Left colon (tissue), 2 donors: ENCODE results near the gene MYLK3. TPM values are rescaled to one million over a fixed set of nuclear protein-coding genes. Genes with fewer than 3 reads are reported as not detected.
"Not testable (repeated sequence)": the region's sequence is repeated elsewhere in the genome, so short reads cannot be mapped to it uniquely, and the experiment has no call there.

Source experiments
- ATAC-seq: fragments of 200-7000 bp; cut with Tn5 transposase; one replicate; pipeline ENCODE4 v1.9.1; 2020; ENCODE audit warnings: mild to moderate bottlenecking, moderate library complexity
- DNase-seq, 2 donors: peaks; one replicate each; pipeline ENCODE4 v3.0.0-alpha.2; 2020
- intact Hi-C, 2 donors: fragments of 100-400 bp; cut with DNase I in 1 of 2; cut with micrococcal nuclease in 1 of 2; formaldehyde crosslinking; loops; one replicate each; pipeline versions ENCODE4 v1.11.2 to v1.14.0; 2022; cut with DNase I, micrococcal nuclease
- total RNA-seq, 2 donors: library from RNA; stranded (reverse); fragmentation: NEBNext Ultra II Directional; extraction: Animal tissue kit (Norgen Biotek cat#: 25700); gene quantifications; one replicate each; pipeline ENCODE4 v1.2.1, GENCODE V29; 2021
- donor health status: DM: no; HTN: no; CAD: no.
- donor health status: DM: yes; HTN: yes; CAD: no.

The MYLK3 gene
- total RNA-seq, 2 donors from 2014 or later = 0.11 TPM; not detected in 1

- no peak for ATAC-seq
These were observed 38.6 kb downstream of the MYLK3 start for GRCh38 chr16:46709469-46710005.

GRCh38 chr16:46706642-46707041, 41.5 kb downstream of the MYLK3 start:
- no peak for DNase-seq
- intact Hi-C loops = no loop called here
- ATAC-seq = no peak

More at GRCh38 chr16:46709469-46710005, 38.6 kb downstream of the MYLK3 start:
- intact Hi-C loops = no loop called here
- no peak for DNase-seq

DNA sequence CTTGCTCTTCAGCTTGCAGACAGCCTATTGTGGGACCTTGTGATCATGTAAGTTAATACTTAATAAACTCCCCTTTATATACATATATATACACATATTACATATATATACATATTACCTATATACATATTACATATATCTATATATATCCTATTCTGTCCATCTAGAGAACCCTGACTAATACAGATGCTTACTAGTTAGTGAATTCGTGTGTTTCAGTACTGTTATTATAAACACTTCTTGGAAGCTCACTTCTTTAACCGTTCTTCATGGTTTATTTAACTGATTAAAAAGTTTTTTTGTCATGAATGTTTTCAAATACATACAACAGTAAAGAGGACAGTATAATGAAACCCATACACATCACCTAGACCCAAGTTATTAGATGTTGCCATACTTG, 46.1 kb downstream of the MYLK3 start:
- DNase-seq = no peak
- ATAC-seq = no peak
- intact Hi-C loops = no loop called here

DNA sequence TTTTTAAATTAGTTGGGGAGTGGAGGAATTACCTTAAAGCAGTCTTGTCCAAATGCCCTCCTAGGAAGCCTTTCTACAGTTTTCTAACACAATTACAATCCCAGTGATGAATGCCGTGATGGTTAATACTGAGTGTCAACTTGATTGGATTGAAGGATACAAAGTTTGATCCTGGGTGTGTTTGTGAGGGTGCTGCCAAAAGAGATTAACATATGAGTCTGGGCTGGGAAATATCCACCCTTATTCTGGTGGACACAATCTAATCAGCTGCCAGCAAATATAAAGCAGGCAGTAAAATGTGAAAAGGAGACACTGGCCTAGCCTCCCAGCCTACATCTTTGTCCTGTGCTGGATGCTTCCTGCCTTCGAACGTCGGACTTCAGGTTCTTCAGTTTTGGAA, 46.5 kb downstream of the MYLK3 start:
- DNase-seq (no peak), ATAC-seq (no peak)
- intact Hi-C loops = no loop called here

- intact Hi-C loops = no loop called here
- no peak for ATAC-seq
- no peak for DNase-seq
These were observed 48.1 kb downstream of the MYLK3 start for GRCh38 chr16:46700048-46700447.

DNA sequence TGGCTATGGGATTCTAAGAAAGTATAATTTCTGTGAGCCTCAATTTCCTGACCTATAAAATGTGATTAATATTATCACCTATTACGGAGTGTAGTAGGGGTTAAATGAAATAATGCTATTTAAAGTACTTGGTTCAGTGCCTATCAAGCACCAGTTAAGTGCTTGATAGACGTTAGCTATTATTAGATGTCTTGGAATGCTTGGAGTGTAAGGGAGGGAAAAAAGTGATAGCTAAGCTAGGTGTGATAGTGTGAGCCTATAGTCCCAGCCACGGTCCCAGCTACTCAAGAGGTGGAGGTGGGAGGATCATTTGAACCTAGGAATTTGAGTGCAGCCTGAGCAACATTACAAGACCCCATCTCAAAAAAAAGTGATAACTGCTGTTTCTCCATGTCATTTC, 51.2 kb downstream of the MYLK3 start:
- ATAC-seq (no peak), DNase-seq (no peak)
- intact Hi-C loops = loop anchor here in 1 of 2 donors (10.0 kb wide), 2 partner anchors 88 to 128 kb away; no protein-coding TSS in a partner anchor

DNA sequence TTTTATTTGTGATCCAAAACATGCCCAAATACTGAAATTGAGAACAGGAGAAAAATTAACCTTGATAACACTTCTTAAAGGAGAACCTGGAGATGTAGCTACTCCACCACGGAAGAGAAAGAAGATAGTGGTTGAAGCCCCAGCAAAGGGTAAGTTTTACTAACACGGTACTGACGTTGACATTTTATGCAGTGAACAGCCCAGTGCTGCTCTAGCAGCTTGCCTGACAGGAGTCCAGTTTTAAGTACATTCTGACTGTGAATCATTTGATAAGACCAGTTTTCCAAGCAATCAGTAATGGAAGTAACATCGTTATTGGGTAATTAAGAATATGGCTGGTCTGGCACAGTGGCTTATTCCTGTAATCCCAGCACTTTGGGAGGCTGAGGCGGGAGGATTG, 52.2 kb downstream of the MYLK3 start:
- ATAC-seq (no peak), DNase-seq (no peak)
- intact Hi-C loops = loop anchor here in 1 of 2 donors (10.0 kb wide), 2 partner anchors 89 to 129 kb away; no protein-coding TSS in a partner anchor

- no peak for ATAC-seq
- no peak for DNase-seq
- intact Hi-C loops = loop anchor here in 1 of 2 donors (10.0 kb wide), 2 partner anchors 91 to 131 kb away; no protein-coding TSS in a partner anchor
These were observed 54.5 kb downstream of the MYLK3 start for GRCh38 chr16:46693598-46693997.

- DNase-seq = no peak
These were observed 56.4 kb downstream of the MYLK3 start for GRCh38 chr16:46691726-46692125.

GRCh38 chr16:46690281-46691178, 57.6 kb downstream of the MYLK3 start:
- ATAC-seq (peak; percentile 24), DNase-seq (peak; percentile 39 to 48)
- intact Hi-C loops = loop anchor here in 1 of 2 donors (10.0 kb wide), 2 partner anchors 94 to 134 kb away; no protein-coding TSS in a partner anchor

More at GRCh38 chr16:46691726-46692125, 56.4 kb downstream of the MYLK3 start:
- intact Hi-C loops = loop anchor here in 1 of 2 donors (10.0 kb wide), 2 partner anchors 93 to 133 kb away; no protein-coding TSS in a partner anchor
- no peak for ATAC-seq

GRCh38 chr16:46689365-46690280, 58.5 kb downstream of the MYLK3 start, which contains the start of gene ORC6:
ORC6 (plus strand) TSS chr16:46689659; CDS start chr16:46689706, 47 bp downstream.
- intact Hi-C loops = loop anchor here in 1 of 2 donors (10.0 kb wide), 2 partner anchors 95 to 135 kb away; no protein-coding TSS in a partner anchor
- DNase-seq = peak; percentile 98 to 99
- peak; percentile 78 for ATAC-seq

DNA sequence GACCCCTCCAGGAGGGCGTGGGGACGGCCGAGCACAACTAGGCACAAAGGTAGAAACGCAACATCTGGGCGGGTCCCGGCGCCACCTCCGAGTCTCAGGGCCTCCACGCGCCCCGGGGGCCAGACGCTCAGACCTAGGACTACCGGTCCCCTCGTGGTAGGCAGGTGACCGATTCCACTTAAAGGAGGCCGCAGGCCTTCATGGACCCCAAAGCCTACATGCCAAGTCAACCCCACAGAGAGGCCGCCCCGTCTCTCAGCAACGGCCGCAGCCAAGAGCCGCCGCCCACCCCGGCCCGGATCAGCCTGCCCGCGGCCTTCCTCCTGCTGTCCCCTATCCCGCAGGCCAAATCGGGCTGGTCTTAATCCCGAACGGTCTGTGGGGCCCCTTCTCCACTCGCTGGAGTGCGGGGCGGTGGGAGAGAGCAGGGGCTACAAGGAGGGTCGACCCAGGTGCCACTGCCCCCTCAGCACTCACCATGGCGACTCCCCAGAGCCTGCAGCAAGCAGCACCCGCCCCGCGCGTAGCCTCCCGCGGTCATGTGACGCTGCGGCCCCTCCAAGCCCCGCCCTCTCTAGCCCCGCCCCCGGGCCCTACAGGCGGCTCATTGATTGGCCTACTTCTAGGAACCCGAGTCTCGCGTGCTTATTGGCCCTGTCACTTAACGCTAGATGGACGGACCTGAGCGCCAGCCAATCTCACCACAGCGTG, 59.3 kb downstream of the MYLK3 start, which contains the start of gene VPS35:
TSS of gene VPS35 (minus strand) at position 525 of the 711 bp plus-strand sequence. CDS start at position 480, 45 bp downstream.
- peak; percentile 87 for ATAC-seq
- intact Hi-C loops = no loop called here
- DNase-seq = peak; percentile 99 to 100

DNA sequence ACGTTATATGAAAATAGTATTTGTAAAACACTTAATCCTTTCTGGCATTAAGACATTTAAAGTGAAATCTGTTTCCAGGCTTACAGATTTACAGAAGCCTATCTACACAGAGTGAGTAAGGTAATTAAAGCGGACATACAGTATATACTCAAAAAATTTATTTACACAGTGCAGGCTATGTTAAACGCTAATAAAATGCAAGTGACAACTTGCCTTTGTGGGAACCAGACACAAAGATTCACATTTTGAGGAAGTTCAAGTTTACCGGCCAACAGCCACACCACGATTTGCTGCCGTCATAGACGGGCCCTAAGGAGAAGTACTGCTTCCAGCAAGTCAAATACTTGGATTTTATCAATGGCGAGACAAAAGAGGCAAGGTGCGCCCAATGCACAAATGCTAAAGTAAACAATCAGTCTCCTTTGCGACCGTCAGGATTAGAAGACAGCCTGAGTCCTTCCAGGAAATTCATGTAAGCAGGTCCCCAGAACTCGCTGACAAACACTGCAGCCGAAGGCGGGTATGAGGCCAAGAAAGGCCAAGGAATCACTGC, 60.0 kb downstream of the MYLK3 start:
- peak; percentile 51 to 54 for DNase-seq
- peak; percentile 18 for ATAC-seq
- intact Hi-C loops = no loop called here

GRCh38 chr16:46687486-46687885, 60.7 kb downstream of the MYLK3 start:
- intact Hi-C loops = no loop called here
- ATAC-seq (no peak), DNase-seq (no peak)

GRCh38 chr16:46686815-46687473, 61.2 kb downstream of the MYLK3 start:
- ATAC-seq (no peak), DNase-seq (no peak)
- intact Hi-C loops = no loop called here

DNA sequence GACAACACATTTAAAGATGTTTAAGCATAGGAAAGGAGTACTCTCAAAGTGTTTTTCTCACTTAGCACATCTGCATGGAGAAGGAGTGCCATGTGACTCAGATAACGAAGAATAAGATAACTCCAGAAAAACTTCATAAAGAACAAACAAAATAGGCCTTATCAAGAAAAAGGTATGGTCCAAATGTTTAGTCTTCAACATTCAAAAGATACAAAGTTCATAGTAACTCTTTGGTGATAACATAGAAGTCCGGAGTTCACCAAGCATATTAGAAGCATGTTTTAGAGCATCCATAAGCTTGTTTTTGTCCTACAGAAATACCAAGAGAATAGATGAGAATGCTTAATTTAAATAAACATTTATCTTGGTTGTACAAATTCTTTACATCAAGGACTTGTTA, 66.3 kb downstream of the MYLK3 start:
- ATAC-seq, DNase-seq, intact Hi-C loops: not testable (repeated sequence)

DNA sequence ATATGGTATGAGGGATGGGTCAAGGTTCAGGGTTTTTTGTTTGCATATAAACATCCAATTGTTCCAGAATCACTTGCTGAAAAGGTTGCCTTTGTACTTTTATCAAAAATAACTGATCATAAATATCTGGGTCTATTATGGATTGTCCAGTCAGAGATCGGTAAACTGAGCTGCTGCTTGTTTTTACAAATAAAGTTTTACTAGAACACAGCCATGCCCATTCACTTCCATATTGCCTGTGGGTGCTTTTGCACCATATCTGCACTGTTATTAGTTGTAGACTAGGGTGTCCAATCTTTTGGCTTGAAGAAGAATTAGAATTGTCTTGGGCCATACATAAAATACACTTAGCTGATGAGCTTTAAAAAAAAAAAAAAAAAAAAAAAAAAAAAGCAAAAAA, 70.2 kb downstream of the MYLK3 start:
- ATAC-seq, intact Hi-C loops, DNase-seq: not testable (repeated sequence)
